ENCODE data around the gene DCAF11. TPM values are rescaled to one million over a fixed set of nuclear protein-coding genes. Genes with fewer than 3 reads are reported as not detected.

The DCAF11 gene
- total and polyA plus RNA-seq, 2 of the 13 experiments (the other 11 are each of a cell fraction or from before 2014, with no cell fraction given), result 150 to 257 TPM

GRCh38 chr14:24113379-24113800, 1.2 kb upstream of the DCAF11 start (continued):
- TF ChIP-seq IRF9 (CRISPR knock-in tag; IDR thresholded peaks at IDR 0.05; ENCODE audit: borderline replicate concordance), result no peak
- TF ChIP-seq ERF (CRISPR knock-in tag; IDR thresholded peaks at IDR 0.05), result no peak
- no peak for TF ChIP-seq GATA4 (IDR thresholded peaks at IDR 0.05; ENCODE audit: borderline replicate concordance, low read depth)
- TF ChIP-seq ZNF549 (CRISPR knock-in tag; IDR thresholded peaks at IDR 0.05), result peak; percentile 81; the same call in 1 of the 2 replicates
- no peak for TF ChIP-seq NKX3-1 (CRISPR knock-in tag; IDR thresholded peaks at IDR 0.05)
- no peak for TF ChIP-seq HNF1B (CRISPR knock-in tag; IDR thresholded peaks at IDR 0.05)
- TF ChIP-seq NR2C2 (CRISPR knock-in tag; IDR thresholded peaks at IDR 0.05; ENCODE audit: borderline replicate concordance), result no peak

GRCh38 chr14:24113801-24114531, 611 bp upstream of the DCAF11 start:
- POLR2A ChIA-PET, result interaction anchor here (0.7 to 15.5 kb wide), 77 partner anchors 11 to 1348 kb away, joined by 3 to 977 read pairs (median 7); partner anchors contain the start of genes ACIN1, AP1G2, BCL2L2 and C14orf119
- peak overlapping the region; percentile 100 for H3K4me2 ChIP-seq (ENCODE audit: low read depth, low read length)
- H3K9me3 ChIP-seq (ENCODE audit: low read length), result no peaks in the 10 kb centered on the region
- under 1% methylated on average over 42 of the region's 42 CpGs for WGBS (ENCODE audit: low lambda C conversion rate)
- H3K9ac ChIP-seq (ENCODE audit: insufficient read depth, low read depth, low read length), result peak overlapping the region; percentile 99
- peak; percentile 82 for ATAC-seq
- no peaks in the 10 kb centered on the region for H4K20me1 ChIP-seq (ENCODE audit: insufficient read depth, low read length)
- no peak overlapping the region for H2AFZ ChIP-seq (ENCODE audit: low read length)
- peak; percentile 93 for FAIRE-seq
- H3K36me3 ChIP-seq (replicated peaks in 1 of 2; ENCODE audit: control insufficient read depth in 1 of 2, insufficient read depth in 2 of 2, low read length in 2 of 2), result peaks cover 24 to 29% of the 10 kb centered on the region in 2 experiments
- H3K4me3 ChIP-seq (replicated peaks in 1 of 3; ENCODE audit: insufficient read depth in 1 of 3, low read depth in 2 of 3, low read length in 3 of 3), result peak overlapping the region; percentile 66 to 96 (median 85)
- H3K79me2 ChIP-seq (ENCODE audit: insufficient read depth, low read length), result peaks cover 33% of the 10 kb centered on the region
- CTCF ChIA-PET (ENCODE audit: low intra/inter-chr PET ratio, low total read pairs), result interaction anchor here (1.0 to 1.6 kb wide), 3 partner anchors 20 to 47 kb away, joined by 3 read pairs; partner anchors contain the start of genes IRF9, PCK2 and PSME1
- H3K27me3 ChIP-seq (ENCODE audit: control insufficient read depth in 1 of 2, insufficient read depth in 2 of 2, low read length in 2 of 2), result no peaks in the 10 kb centered on the region; a peak in 1 of 5 replicates
- in situ Hi-C loops (cut with HindIII; ENCODE audit: extremely low pct_ligation_motif_present, low pct_unique_long_range_greater_than_20kb), result loop anchor here (25.0 kb wide), 1 partner anchor 1527 kb away; the partner anchor contains the start of genes ABHD4 and DAD1
- H3K27ac ChIP-seq (ENCODE audit: extremely low read length, insufficient read depth, low read length), result peak overlapping the region; percentile 98
- BruUV-seq (replicated peaks), result TSS peak; percentile 50
- peaks cover 57% of the 10 kb centered on the region for H3K4me1 ChIP-seq (ENCODE audit: insufficient read depth, low read length)
- DNase-seq (ENCODE audit: low spot score), result peak; percentile 100
- intact Hi-C loops (cut with micrococcal nuclease; ENCODE audit: unreplicated experiment), result loop anchor here (1.0 to 10.0 kb wide), 7 partner anchors 11 to 1019 kb away; partner anchors contain the start of genes ACIN1, BCL2L2, C14orf119 and IPO4
- TF ChIP-seq REXO4 (CRISPR knock-in tag; IDR thresholded peaks at IDR 0.05; ENCODE audit: borderline replicate concordance) (peak; percentile 31; the same call in 1 of the 2 replicates), ZNF230 (CRISPR knock-in tag; IDR thresholded peaks at IDR 0.05) (peak; percentile 98), ZNF205 (CRISPR knock-in tag; IDR thresholded peaks at IDR 0.05) (peak; percentile 98), ZNF343 (CRISPR knock-in tag; IDR thresholded peaks at IDR 0.05) (peak; percentile 99), ZHX1 (CRISPR knock-in tag; IDR thresholded peaks at IDR 0.05; ENCODE audit: low read depth) (peak; percentile 96), RBM22 (optimal IDR thresholded peaks at IDR 0.05; ENCODE audit: low read length) (peak; percentile 83), AHR (CRISPR knock-in tag; IDR thresholded peaks at IDR 0.05) (peak; percentile 86), E2F1 (CRISPR knock-in tag; IDR thresholded peaks at IDR 0.05) (peak; percentile 12; the same call in 1 of the 2 replicates)
